Neutrophil (primary cell): ENCODE measurements around the gene TMEM234.

Source experiments
- H3K27ac ChIP-seq: fragments of 200-600 bp; sonication (generic); 2 replicates; pipeline ENCODE4 v1.5.1; 2016; ENCODE audit warnings: mild to moderate bottlenecking, moderate library complexity
- H3K27me3 ChIP-seq: fragments of 200-600 bp; sonication (generic); 2 replicates; pipeline ENCODE4 v1.6.0; 2016; ENCODE audit warnings: mild to moderate bottlenecking
- H3K36me3 ChIP-seq: fragments of 200-600 bp; sonication (generic); 2 replicates; pipeline ENCODE4 v1.5.1; 2017
- H3K4me1 ChIP-seq, 2 experiments: fragments of 200-600 bp in 1 of 2; sonication (generic) in 1 of 2; 1 replicate in 1 of 2; 2 replicates in 1 of 2; pipeline versions ENCODE4 v1.5.1 to v1.6.1; 2013 to 2016; ENCODE audit warnings: low read depth in 1 of 2, low read length in 1 of 2, mild to moderate bottlenecking in 1 of 2, moderate library complexity in 1 of 2; ENCODE audit not compliant: control insufficient read depth in 1 of 2, insufficient read depth in 1 of 2
- H3K4me3 ChIP-seq, 2 experiments: fragments of 200-600 bp in 1 of 2; sonication (generic) in 1 of 2; 1 replicate in 1 of 2; 2 replicates in 1 of 2; pipeline ENCODE4 v1.5.1; 2013 to 2016; ENCODE audit warnings: low read depth in 1 of 2, low read length in 1 of 2, mild to moderate bottlenecking in 1 of 2, moderate library complexity in 1 of 2
- H3K9me3 ChIP-seq: fragments of 200-600 bp; sonication (generic); 2 replicates; pipeline ENCODE4 v1.5.1; 2016
- CTCF ChIP-seq: fragments of 200-600 bp; sonication (generic); IDR thresholded peaks from 2 replicates; pipeline ENCODE4 v1.5.1; 2016; ENCODE audit warnings: antibody characterized with exemption

TMEM234 gene

DNA sequence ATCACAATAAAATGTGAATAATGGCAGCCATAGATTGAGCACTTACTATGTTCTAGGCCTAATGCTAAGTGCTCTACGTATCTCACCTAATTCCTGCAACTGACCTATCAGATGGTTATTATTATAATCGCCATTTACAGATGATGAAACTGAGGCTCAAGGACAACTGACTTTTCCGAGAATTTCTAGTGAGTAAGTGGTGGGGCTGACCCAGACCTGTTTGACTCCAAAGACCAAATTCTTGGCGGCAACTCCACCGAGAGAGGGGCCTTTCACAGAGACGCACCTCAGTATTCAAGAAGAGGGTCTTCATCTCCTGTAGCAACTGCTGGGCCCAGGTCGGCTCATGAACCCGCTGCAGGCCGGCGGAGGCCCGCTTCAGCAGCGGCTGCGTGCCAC, 573 bp downstream of the TMEM234 start:
- Histone ChIP-seq H3K27ac (peak overlapping the region; percentile 86), H3K27me3 (no peaks in the 10 kb centered on the region), H3K4me1 (peaks cover 19 to 26% of the 10 kb centered on the region in 2 experiments), H3K4me3 (peak overlapping the region; percentile 80 to 99), H3K9me3 (no peaks in the 10 kb centered on the region), H3K36me3 (peaks cover 46% of the 10 kb centered on the region)
- no peak for TF ChIP-seq CTCF

GRCh38 chr1:32220746-32221580, 1.2 kb downstream of the TMEM234 start:
- TF ChIP-seq CTCF, result no peak
- Histone ChIP-seq H3K27ac (peak overlapping the region; percentile 86), H3K27me3 (no peaks in the 10 kb centered on the region), H3K36me3 (peaks cover 48% of the 10 kb centered on the region), H3K4me3 (peak overlapping the region; percentile 80 to 99), H3K4me1 (peaks cover 19 to 26% of the 10 kb centered on the region in 2 experiments), H3K9me3 (no peaks in the 10 kb centered on the region)

DNA sequence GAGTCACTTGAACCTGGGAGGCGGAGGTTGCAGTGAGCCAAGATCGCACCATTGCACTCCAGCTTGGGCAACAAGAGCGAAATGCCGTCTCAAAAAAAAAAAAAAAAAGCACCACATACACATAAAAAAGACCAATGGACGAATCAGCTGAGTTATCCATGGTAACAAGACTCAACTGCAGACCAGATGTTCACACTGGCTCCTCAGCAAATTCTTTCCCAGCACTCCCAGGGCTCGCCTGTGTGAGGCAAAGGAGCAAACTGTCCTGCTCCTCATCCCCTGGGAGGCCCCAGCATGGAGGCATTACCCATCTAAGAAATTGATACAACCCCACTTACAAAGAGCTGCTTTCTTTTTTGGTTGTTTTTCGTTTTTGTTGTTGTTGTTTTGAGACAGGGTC, 3.1 kb downstream of the TMEM234 start:
- Histone ChIP-seq H3K4me1 (peaks cover 19 to 26% of the 10 kb centered on the region in 2 experiments), H3K27me3 (no peaks in the 10 kb centered on the region), H3K9me3 (no peaks in the 10 kb centered on the region), H3K36me3 (peaks cover 60% of the 10 kb centered on the region), H3K4me3 (no peak overlapping the region), H3K27ac (no peak overlapping the region)
- no peak for TF ChIP-seq CTCF

- Histone ChIP-seq H3K9me3 (no peaks in the 10 kb centered on the region), H3K36me3 (peaks cover 76% of the 10 kb centered on the region), H3K27ac (peak overlapping the region; percentile 5), H3K4me1 (peaks cover 10 to 11% of the 10 kb centered on the region in 2 experiments), H3K4me3 (no peak overlapping the region), H3K27me3 (no peaks in the 10 kb centered on the region)
- TF ChIP-seq CTCF, result no peak
These were observed 5.6 kb downstream of the TMEM234 start for GRCh38 chr1:32216566-32216965.

DNA sequence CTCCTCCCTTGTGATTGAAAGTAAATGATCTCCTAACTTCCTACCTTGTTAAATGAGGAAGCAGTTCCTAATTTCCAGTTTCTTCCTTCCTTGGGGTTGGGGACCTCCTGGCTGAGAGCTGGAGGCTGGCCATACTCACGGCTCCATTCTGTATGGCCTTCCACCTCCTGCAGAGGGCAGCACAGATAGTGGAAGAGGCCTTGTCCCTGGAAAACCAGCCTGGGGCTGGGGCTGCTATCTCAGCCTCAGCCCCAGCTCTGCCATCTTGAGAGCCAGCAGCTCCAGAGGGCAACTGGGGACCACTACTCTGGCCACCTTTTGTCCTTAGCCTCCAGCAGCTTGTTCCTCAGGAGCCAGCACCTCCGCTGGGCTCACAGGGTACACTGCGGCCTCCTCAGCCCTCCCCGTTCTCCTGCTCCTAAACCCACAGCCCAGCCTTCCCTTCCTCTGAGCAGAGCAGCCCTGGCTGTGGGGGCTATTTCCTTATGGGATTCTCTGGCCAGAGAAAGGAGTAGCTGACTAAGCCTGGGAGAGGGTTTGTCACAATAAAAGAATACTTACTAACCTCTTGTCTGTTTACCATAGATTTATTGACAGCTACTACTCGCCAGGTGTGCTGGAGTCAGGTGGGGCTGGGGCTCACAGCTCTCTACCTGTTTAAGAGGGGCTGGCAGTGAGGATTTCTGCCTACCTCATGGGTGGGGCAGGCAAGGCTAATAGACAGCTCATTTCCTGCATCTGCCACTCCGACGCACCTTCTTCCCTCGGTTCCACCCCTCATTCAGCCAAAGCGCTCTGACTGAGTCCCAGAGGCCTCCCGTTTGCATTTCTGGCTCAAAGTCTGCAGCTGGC, 6.3 kb downstream of the TMEM234 start:
- H3K4me3 ChIP-seq, result no peak overlapping the region
- H3K27ac ChIP-seq, result peak overlapping the region; percentile 5
- H3K36me3 ChIP-seq, result peaks cover 75% of the 10 kb centered on the region
- TF ChIP-seq CTCF, result peak; percentile 33
- H3K27me3 ChIP-seq, result no peaks in the 10 kb centered on the region
- no peaks in the 10 kb centered on the region for H3K9me3 ChIP-seq
- H3K4me1 ChIP-seq, result peaks cover 3 to 4% of the 10 kb centered on the region in 2 experiments
